K562 (cell line): ENCODE data around the gene SPINK8. TPM values are rescaled to one million over a fixed set of nuclear protein-coding genes. Genes with fewer than 3 reads are reported as not detected.

Experiments
- ATAC-seq: fragments of 200-7000 bp; cut with Tn5 transposase; 3 replicates; pipeline ENCODE4 v1.9.1; 2020; ENCODE audit warnings: moderate library complexity
- BruUV-seq: library from RNA; stranded (reverse); fragments of 400-500 nt; replicated peaks from 2 replicates; lab custom pipeline; 2021; lab: Mats Ljungman, UMichigan
- CTCF ChIA-PET: fragments of 300-600 bp; formaldehyde crosslinking; extraction: SDS; loops from one replicate; lab custom pipeline; 2021; ENCODE audit warnings: low intra/inter-chr PET ratio; lab: Yijun Ruan, JAX
- POLR2A ChIA-PET: fragments of 300-600, 350-650 bp; sonication (Branson Sonifier 250); formaldehyde crosslinking; extraction: SDS; loops from one replicate; lab custom pipeline; 2021; ENCODE audit warnings: antibody characterized with exemption, inconsistent platforms; lab: Yijun Ruan, JAX
- DNase-seq, 4 experiments: peaks; one replicate each; pipeline versions ENCODE4 v3.0.0 to v3.0.0-alpha.2; 2011 to 2018; ENCODE audit warnings: low spot score in 3 of 4, mixed read lengths in 3 of 4; ENCODE audit errors: extremely low read depth in 1 of 4
- FAIRE-seq: peaks from 2 replicates; lab custom pipeline; 2011; peaks lifted over from hg19 to GRCh38; lab: Jason Lieb, UNC
- H2AFZ ChIP-seq: 2 replicates; pipeline ENCODE4 v1.6.0; 2011; ENCODE audit warnings: low read depth, low read length, control low read depth, inconsistent platforms
- H3K27ac ChIP-seq: fragments of 200-600 bp; 3 replicates; pipeline ENCODE4 v1.8.0; 2011; ENCODE audit warnings: low read depth, mild to moderate bottlenecking, control low read depth, inconsistent platforms, low read length, moderate library complexity, mixed read lengths; ENCODE audit errors: extremely low read depth
- H3K27me3 ChIP-seq, 2 experiments: fragments of 300-600 bp in 1 of 2; 2 replicates in 1 of 2; 3 replicates in 1 of 2; pipeline versions ENCODE4 v1.6.0 to v1.8.0; 2011; ENCODE audit warnings: inconsistent platforms in 2 of 2, low read length in 2 of 2, mild to moderate bottlenecking in 1 of 2, mixed read lengths in 1 of 2, moderate library complexity in 1 of 2; ENCODE audit not compliant: control insufficient read depth in 2 of 2, insufficient read depth in 2 of 2
- H3K36me3 ChIP-seq: fragments of 300-600 bp; 3 replicates; pipeline ENCODE4 v1.8.0; 2011; ENCODE audit warnings: mild to moderate bottlenecking, low read length, inconsistent platforms; ENCODE audit not compliant: control insufficient read depth, insufficient read depth
- H3K4me1 ChIP-seq, 2 experiments: fragments of 200-600 bp in 1 of 2; replicated peaks in 1 of 2; 2 replicates in 1 of 2; 3 replicates in 1 of 2; pipeline versions ENCODE4 v1.5.1 to v1.8.0; 2011; ENCODE audit warnings: inconsistent platforms in 2 of 2, low read length in 2 of 2, mild to moderate bottlenecking in 1 of 2, mixed read lengths in 1 of 2, moderate library complexity in 1 of 2; ENCODE audit not compliant: control insufficient read depth in 2 of 2, insufficient read depth in 2 of 2
- H3K4me2 ChIP-seq: 2 replicates; pipeline ENCODE4 v1.6.1; 2011; ENCODE audit warnings: low read length, control low read depth, inconsistent platforms, mixed read lengths; ENCODE audit not compliant: insufficient read depth
- H3K4me3 ChIP-seq: fragments of 200-600 bp; sonication (generic), shearing (Covaris generic); 2 replicates; pipeline ENCODE4 v1.5.1; 2016; ENCODE audit warnings: control low read depth, inconsistent platforms
- H3K79me2 ChIP-seq: fragments of 200-600 bp; 3 replicates; pipeline ENCODE4 v1.8.0; 2011; ENCODE audit warnings: low read length, inconsistent platforms; ENCODE audit not compliant: control insufficient read depth, insufficient read depth
- H3K9ac ChIP-seq, 2 experiments: 2 replicates each; pipeline versions ENCODE4 v1.6.0 to v1.6.1; 2011; ENCODE audit warnings: low read depth in 2 of 2, low read length in 2 of 2, control low read depth in 1 of 2, inconsistent platforms in 1 of 2, mild to moderate bottlenecking in 1 of 2, mixed read lengths in 1 of 2; ENCODE audit not compliant: insufficient read depth in 1 of 2
- H3K9me1 ChIP-seq: one replicate; pipeline ENCODE4 v1.6.0; 2011; ENCODE audit warnings: inconsistent platforms, mild to moderate bottlenecking, low read length, moderate library complexity; ENCODE audit not compliant: control insufficient read depth, insufficient read depth
- H3K9me3 ChIP-seq: replicated peaks from 2 replicates; pipeline ENCODE4 v1.5.1; 2011; ENCODE audit warnings: low read depth, low read length, inconsistent platforms; ENCODE audit not compliant: control insufficient read depth, insufficient read depth
- H4K20me1 ChIP-seq: replicated peaks from 2 replicates; pipeline ENCODE4 v1.6.1; 2011; ENCODE audit warnings: low read length, inconsistent platforms, mixed read lengths; ENCODE audit not compliant: control insufficient read depth, insufficient read depth
- BRD4 ChIP-seq: fragments of 200-600 bp; sonication (generic); IDR thresholded peaks from 2 replicates; pipeline ENCODE4 v1.6.1; 2017; ENCODE audit warnings: inconsistent platforms
- CBX1 ChIP-seq: sonication (generic); IDR thresholded peaks from 2 replicates; pipeline ENCODE4 v1.6.1; 2016; ENCODE audit warnings: antibody characterized with exemption, low read depth, mild to moderate bottlenecking
- CHCHD3 ChIP-seq: fragments of 250-450 bp; sonication (Bioruptor Pico); IDR thresholded peaks from 2 replicates; pipeline ENCODE4 v2.1.2; 2022; ENCODE audit warnings: mild to moderate bottlenecking
- FOXM1 ChIP-seq, 2 experiments: fragments of 450-650 bp in 1 of 2; sonication (generic) in 1 of 2; formaldehyde crosslinking in 1 of 2; IDR thresholded peaks; 2 replicates each; pipeline versions ENCODE4 v1.6.1 to v1.9.0; 2017 to 2022; ENCODE audit warnings: low read depth in 2 of 2, mild to moderate bottlenecking in 2 of 2, missing genetic modification reagents in 1 of 2, moderate library complexity in 1 of 2
- HMG20A ChIP-seq: fragments of 450-650 bp; formaldehyde crosslinking; conservative IDR thresholded peaks from 2 replicates; pipeline ENCODE4 v1.4.0; 2020; ENCODE audit warnings: mild to moderate bottlenecking, mixed read lengths
- RBM15 ChIP-seq: fragments of 200-400 bp; formaldehyde crosslinking; IDR thresholded peaks from 2 replicates; pipeline ENCODE4 v1.6.1; 2018; ENCODE audit warnings: mild to moderate bottlenecking, low read length, moderate library complexity; ENCODE audit not compliant: insufficient read depth
- SMARCA5 ChIP-seq: fragments of 450-650 bp; IDR thresholded peaks from 2 replicates; pipeline ENCODE4 v1.6.1; 2016
- SREBF1 ChIP-seq: fragments of 150-350 bp; IDR thresholded peaks from 2 replicates; pipeline ENCODE4 v1.6.1; 2014; ENCODE audit warnings: antibody characterized with exemption, low read depth, low read length, borderline replicate concordance
- TAF1 ChIP-seq: IDR thresholded peaks from 2 replicates; pipeline ENCODE4 v1.6.1; 2011; ENCODE audit warnings: mild to moderate bottlenecking, low read length, moderate library complexity; ENCODE audit not compliant: insufficient read depth, control insufficient read depth, severe bottlenecking; ENCODE audit errors: extremely low read depth
- TCF15 ChIP-seq: fragments of 250-450 bp; sonication (Bioruptor Pico); IDR thresholded peaks from 2 replicates; pipeline ENCODE4 v1.8.0; 2022; ENCODE audit warnings: moderate library complexity, mild to moderate bottlenecking, inconsistent platforms
- U2AF2 ChIP-seq: fragments of 200-400 bp; formaldehyde crosslinking; optimal IDR thresholded peaks from 2 replicates; pipeline ENCODE3; 2017; ENCODE audit warnings: low read depth, mild to moderate bottlenecking, low read length
- ZNF165 ChIP-seq: fragments of 250-450 bp; sonication (Bioruptor Pico); IDR thresholded peaks from 2 replicates; pipeline ENCODE4 v1.4.0; 2020; ENCODE audit warnings: borderline replicate concordance
- ZNF274 ChIP-seq: IDR thresholded peaks from 2 replicates; pipeline ENCODE4 v1.6.1; 2011; ENCODE audit warnings: low read depth, mild to moderate bottlenecking, low read length, moderate library complexity, borderline replicate concordance
- WGBS: fragments of 100-300 bp; shearing (Covaris generic); methylation state at CpG from one replicate; pipeline ENCODE4 v1.1.6; 2016; ENCODE audit warnings: low coverage, mixed read lengths; ENCODE audit not compliant: insufficient coverage; ENCODE audit errors: missing lambda C conversion rate; 5-methylcytosine and 5-hydroxymethylcytosine counted together
- in situ Hi-C: fragments of 300-500 bp; cut with MboI; formaldehyde crosslinking; loops from 4 replicates; pipeline ENCODE4 v1.15.0; 2018; ENCODE audit warnings: inconsistent platforms, mixed read lengths
- intact Hi-C: fragments of 100-400 bp; cut with micrococcal nuclease; formaldehyde crosslinking; loops from 2 replicates; pipeline ENCODE4 v1.14.2; 2022
- polyA plus RNA-seq, 8 experiments: library from polyadenylated mRNA; depleted of rRNA in 4 of 8; stranded (reverse) in 5 of 8; unstranded in 3 of 8; fragments of >200 nt; fragmentation: Nextera tagmentation in 2 of 8; fragmentation: Illumina TruSeq in 1 of 8; extraction: Ambion mirVana in 2 of 8; extraction: Trizol in 1 of 8; gene quantifications; 2 replicates each; pipeline versions ENCODE4 v1.2.1 to v1.2.3, GENCODE V29; 2011 to 2014; ENCODE audit warnings: inconsistent platforms in 1 of 8, missing spikeins in 1 of 8
- total RNA-seq, 7 experiments: library from RNA; depleted of rRNA in 6 of 7; stranded (reverse); fragments of >200 nt in 6 of 7; fragmentation: Illumina TruSeq in 2 of 7; extraction: Trizol in 2 of 7; gene quantifications; 2 replicates each; pipeline versions ENCODE4 v1.2.1 to v1.2.3, GENCODE V29; 2011 to 2021; ENCODE audit warnings: low replicate concordance in 1 of 7

The SPINK8 gene
- total and polyA plus RNA-seq, 9 of the 15 experiments (the other 6 are each of a cell fraction or from before 2014, with no cell fraction given), result not detected

GRCh38 chr3:48352546-48352945 is 19.1 kb upstream of the SPINK8 start:
- Histone ChIP-seq H3K9me1 (no peaks in the 10 kb centered on the region), H3K4me1 (no peaks in the 10 kb centered on the region; a peak in 1 of 5 replicates), H3K79me2 (no peaks in the 10 kb centered on the region), H3K4me2 (no peak overlapping the region), H3K9ac (no peak overlapping the region), H3K9me3 (no peaks in the 10 kb centered on the region), H3K4me3 (no peak overlapping the region), H3K27ac (no peak overlapping the region), H3K27me3 (peaks cover 3 to 15% of the 10 kb centered on the region in 2 experiments; a peak in 3 of 5 replicates), H4K20me1 (no peaks in the 10 kb centered on the region), H2AFZ (no peak overlapping the region), H3K36me3 (no peaks in the 10 kb centered on the region)
- ATAC-seq (no peak), FAIRE-seq (no peak), DNase-seq (no peak)
- 0% methylated on average over 6 of the region's 6 CpGs for WGBS
- BruUV-seq, result no TSS peak
- TF ChIP-seq U2AF2, result no peak
- TF ChIP-seq SMARCA5, result no peak
- TF ChIP-seq CHCHD3 (CRISPR knock-in tag), result no peak
- no peak for TF ChIP-seq ZNF274
- no peak for TF ChIP-seq TAF1
- TF ChIP-seq HMG20A (CRISPR knock-in tag), result no peak
- no peak for TF ChIP-seq CBX1
- TF ChIP-seq ZNF165, result no peak
- no peak for TF ChIP-seq BRD4
- no peak for TF ChIP-seq RBM15
- TF ChIP-seq FOXM1 (IDR thresholded peaks at IDR 0.05; ENCODE audit: low read depth), result no peak
- no peak for TF ChIP-seq FOXM1 (CRISPR knock-in tag; IDR thresholded peaks at IDR 0.05; ENCODE audit: low read depth)
- TF ChIP-seq SREBF1, result no peak
- TF ChIP-seq TCF15 (CRISPR knock-in tag), result no peak
- intact Hi-C loops (no loop called here), in situ Hi-C loops (no loop called here)
- ChIA-PET CTCF (no interaction called here), POLR2A (interaction anchor here (1.1 to 1.3 kb wide), 2 partner anchors 8 to 20 kb away, joined by 3 to 4 read pairs; no protein-coding TSS in a partner anchor)
